Stomach (tissue), 4 donors: Measurements from ENCODE around the gene CHDH.

Experiments used
- CTCF ChIP-seq, 7 experiments: fragments of 450-650 bp in 4 of 7; fragments of 200-600 bp in 3 of 7; sonication (generic) in 3 of 7; IDR thresholded peaks; one replicate each; pipeline ENCODE4 v1.5.1; 2016 to 2019; ENCODE audit warnings: antibody characterized with exemption in 7 of 7, control low read depth in 2 of 7, mild to moderate bottlenecking in 1 of 7
- EP300 ChIP-seq: sonication (generic); formaldehyde crosslinking; IDR thresholded peaks from one replicate; pipeline ENCODE4 v1.6.1; 2017; ENCODE audit warnings: antibody characterized with exemption
- POLR2A ChIP-seq, 4 donors: fragments of 450-650 bp; IDR thresholded peaks; one replicate each; pipeline ENCODE4 v1.6.1; 2016; ENCODE audit warnings: antibody characterized with exemption in 4 of 4, control low read depth in 2 of 4, mild to moderate bottlenecking in 1 of 4, moderate library complexity in 1 of 4
- POLR2AphosphoS5 ChIP-seq, 3 donors: sonication (generic); formaldehyde crosslinking; IDR thresholded peaks; one replicate each; pipeline ENCODE4 v1.6.1; 2016; ENCODE audit warnings: antibody characterized with exemption in 3 of 3

GRCh38 chr3:53828581-53828980 is 17.6 kb downstream of the CHDH start:
- TF ChIP-seq CTCF (IDR thresholded peaks at IDR 0.05) (no peak), POLR2A (IDR thresholded peaks at IDR 0.05) (no peak), POLR2AphosphoS5 (IDR thresholded peaks at IDR 0.05) (no peak), EP300 (no peak)
